Ishikawa (cell line): ENCODE results near the gene TRIM67.

Source experiments
- TAF1 ChIP-seq: IDR thresholded peaks from 2 replicates; pipeline ENCODE4 v1.6.1; 2012; ENCODE audit warnings: low read depth, mild to moderate bottlenecking
- TCF12 ChIP-seq: IDR thresholded peaks from 2 replicates; pipeline ENCODE4 v1.6.1; 2012; ENCODE audit warnings: low read depth

DNA sequence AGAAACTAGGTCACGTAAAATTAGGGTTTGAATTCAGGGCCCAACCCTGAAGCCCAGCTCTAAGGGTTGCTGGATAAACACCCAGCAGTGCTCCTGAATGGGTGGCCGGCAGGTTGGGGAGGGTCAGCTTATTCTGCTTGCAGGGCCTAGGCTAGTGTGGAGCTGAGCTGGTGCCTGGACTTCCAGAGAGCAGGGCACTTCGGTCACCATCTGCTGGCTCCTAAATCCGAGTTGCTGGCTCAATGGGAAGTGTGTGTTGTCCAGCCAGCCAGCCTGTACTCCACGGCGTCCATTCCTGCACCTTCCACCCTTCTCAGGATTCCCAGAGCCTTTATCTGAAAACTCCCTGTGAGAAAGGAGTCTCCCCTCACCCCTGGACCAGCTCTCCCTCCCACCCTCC is 23.0 kb downstream of the TRIM67 start:
- no peak for TF ChIP-seq TCF12
- no peak for TF ChIP-seq TAF1
